Measurements from ENCODE around the gene LYPD3.
"Not testable (repeated sequence)": the region's sequence is repeated elsewhere in the genome, so short reads cannot be mapped to it uniquely, and the experiment has no call there.

Gene LYPD3

GRCh38 chr19:43460362-43461016 is 4.9 kb downstream of the LYPD3 start:
- no peak for DNase-seq

GRCh38 chr19:43457809-43458208 is 7.6 kb downstream of the LYPD3 start:
- no peak for DNase-seq

- DNase-seq: no peak
These were observed 9.9 kb downstream of the LYPD3 start for GRCh38 chr19:43455321-43456113.

GRCh38 chr19:43454031-43454430 is 11.4 kb downstream of the LYPD3 start:
- no peak for DNase-seq

- no peak for DNase-seq
These were observed 12.8 kb downstream of the LYPD3 start for GRCh38 chr19:43452582-43452981.

- DNase-seq: no peak
These were observed 14.8 kb downstream of the LYPD3 start for GRCh38 chr19:43450545-43450997.

- DNase-seq: no peak
These were observed 17.8 kb downstream of the LYPD3 start for GRCh38 chr19:43447655-43448054.

- DNase-seq: peak; percentile 84
These were observed 18.5 kb downstream of the LYPD3 start for GRCh38 chr19:43446746-43447489.

GRCh38 chr19:43445426-43445825 is 20.0 kb downstream of the LYPD3 start:
- no peak for DNase-seq

- no peak for DNase-seq
These were observed 20.7 kb downstream of the LYPD3 start for GRCh38 chr19:43444531-43445287.

GRCh38 chr19:43444091-43444490 is 21.3 kb downstream of the LYPD3 start:
- not testable (repeated sequence) for DNase-seq

GRCh38 chr19:43441716-43442115 is 23.7 kb downstream of the LYPD3 start:
- DNase-seq: no peak

- no peak for DNase-seq
These were observed 25.7 kb downstream of the LYPD3 start for GRCh38 chr19:43439709-43440063.

GRCh38 chr19:43439032-43439708 is 26.2 kb downstream of the LYPD3 start:
- peak; percentile 40 for DNase-seq

GRCh38 chr19:43438291-43439031 is 26.9 kb downstream of the LYPD3 start:
- peak; percentile 18 for DNase-seq

- DNase-seq: no peak
These were observed 27.7 kb downstream of the LYPD3 start for GRCh38 chr19:43437712-43438111.

GRCh38 chr19:43437284-43437683 is 28.1 kb downstream of the LYPD3 start:
- not testable (repeated sequence) for DNase-seq

- no peak for DNase-seq
These were observed 29.6 kb downstream of the LYPD3 start for GRCh38 chr19:43435775-43436174.

- DNase-seq: no peak
These were observed 31.7 kb downstream of the LYPD3 start for GRCh38 chr19:43433689-43434088.

GRCh38 chr19:43433358-43433673 is 32.1 kb downstream of the LYPD3 start:
- no peak for DNase-seq

GRCh38 chr19:43430976-43431375 is 34.4 kb downstream of the LYPD3 start:
- DNase-seq: no peak
